Panc1 (cell line): ENCODE results near the gene LY6G5B.

Source experiments
- CTCF ChIP-seq: fragments of 450-650 bp; IDR thresholded peaks from 2 replicates; pipeline ENCODE4 v1.5.1; 2017; ENCODE audit warnings: mild to moderate bottlenecking
- POLR2AphosphoS5 ChIP-seq: IDR thresholded peaks from 2 replicates; pipeline ENCODE4 v1.6.1; 2012; ENCODE audit warnings: mild to moderate bottlenecking, low read depth, low read length, moderate library complexity
- REST ChIP-seq, 2 experiments: IDR thresholded peaks; 2 replicates each; pipeline ENCODE4 v1.6.1; 2011 to 2012; ENCODE audit warnings: low read depth in 2 of 2, control low read depth in 1 of 2, low read length in 1 of 2, mild to moderate bottlenecking in 1 of 2, moderate library complexity in 1 of 2; ENCODE audit not compliant: insufficient read depth in 1 of 2
- TCF7L2 ChIP-seq: IDR thresholded peaks from 2 replicates; pipeline ENCODE4 v1.6.1; 2011; ENCODE audit warnings: mild to moderate bottlenecking, low read depth, low read length, inconsistent platforms

- no peak for TF ChIP-seq CTCF
- no peak for TF ChIP-seq POLR2AphosphoS5
- TF ChIP-seq REST (IDR thresholded peaks at IDR 0.05; ENCODE audit: insufficient read depth in 1 of 2, low read depth in 2 of 2, low read length in 1 of 2), result no peak
- TF ChIP-seq TCF7L2, result no peak
These were observed 29.2 kb upstream of the LY6G5B start for GRCh38 chr6:31640612-31641011.
